ENCODE data around the gene SOX3. TPM values are rescaled to one million over a fixed set of nuclear protein-coding genes. Genes with fewer than 3 reads are reported as not detected.

The SOX3 gene
- total and polyA plus RNA-seq, 3 experiments from 2014 or later: not detected

GRCh38 chrX:140477987-140478386 lies 26.9 kb downstream of the SOX3 start:
- no peaks in the 10 kb centered on the region for H3K36me3 ChIP-seq (ENCODE audit: insufficient read depth, low read length)
- CTCF ChIA-PET: no interaction called here
- no peak overlapping the region for H3K4me3 Mint-ChIP-seq

GRCh38 chrX:140475025-140475424 lies 29.8 kb downstream of the SOX3 start:
- Mint-ChIP-seq H3K4me1 (no peaks in the 10 kb centered on the region), H3K27me3 (peaks cover 0 to 1% of the 10 kb centered on the region in 2 donors), H3K9me3 (peaks cover 0 to 15% (median 9%) of the 10 kb centered on the region in 5 donors), H3K4me3 (no peak overlapping the region), H3K36me3 (peaks cover 0 to 5% (median 0%) of the 10 kb centered on the region in 3 donors), H3K27ac (no peak overlapping the region)
- POLR2A ChIA-PET: no interaction called here
- H3K36me3 ChIP-seq (ENCODE audit: insufficient read depth, low read length): no peaks in the 10 kb centered on the region
- no peaks in the 10 kb centered on the region for H3K9me3 ChIP-seq (ENCODE audit: low read length)
- H3K4me1 ChIP-seq (ENCODE audit: insufficient read depth, low read length): no peaks in the 10 kb centered on the region
- H3K4me3 ChIP-seq (ENCODE audit: low read length): no peak overlapping the region
- H3K27ac ChIP-seq (ENCODE audit: low read depth, low read length): no peak overlapping the region
- CTCF ChIA-PET: no interaction called here
- no peak for DNase-seq
- no peaks in the 10 kb centered on the region for H3K27me3 ChIP-seq (ENCODE audit: insufficient read depth, low read length, poor library complexity, severe bottlenecking)

More at GRCh38 chrX:140477987-140478386, 26.9 kb downstream of the SOX3 start:
- no peaks in the 10 kb centered on the region for H3K4me1 Mint-ChIP-seq
- DNase-seq: no peak
- Histone ChIP-seq H3K4me3 (ENCODE audit: low read length) (no peak overlapping the region), H3K27ac (ENCODE audit: low read depth, low read length) (no peak overlapping the region), H3K9me3 (ENCODE audit: low read length) (no peaks in the 10 kb centered on the region), H3K27me3 (ENCODE audit: insufficient read depth, low read length, poor library complexity, severe bottlenecking) (no peaks in the 10 kb centered on the region), H3K4me1 (ENCODE audit: insufficient read depth, low read length) (no peaks in the 10 kb centered on the region)
- H3K27ac Mint-ChIP-seq: no peak overlapping the region
- peaks cover 0 to 12% (median 9%) of the 10 kb centered on the region in 5 donors for H3K9me3 Mint-ChIP-seq
- POLR2A ChIA-PET: no interaction called here
- H3K27me3 Mint-ChIP-seq: peaks cover 0 to 1% of the 10 kb centered on the region in 2 donors
- peaks cover 0 to 5% (median 0%) of the 10 kb centered on the region in 3 donors for H3K36me3 Mint-ChIP-seq

- no peaks in the 10 kb centered on the region for H3K4me1 Mint-ChIP-seq
- H3K4me3 Mint-ChIP-seq: no peak overlapping the region
- POLR2A ChIA-PET: no interaction called here
These were observed 37.7 kb downstream of the SOX3 start for GRCh38 chrX:140467211-140467610.

More at GRCh38 chrX:140467211-140467610, 37.7 kb downstream of the SOX3 start:
- H3K9me3 ChIP-seq (ENCODE audit: low read length): no peaks in the 10 kb centered on the region
- no peaks in the 10 kb centered on the region for H3K27me3 ChIP-seq (ENCODE audit: insufficient read depth, low read length, poor library complexity, severe bottlenecking)
- H3K27me3 Mint-ChIP-seq: peaks cover 0 to 1% of the 10 kb centered on the region in 2 donors
- no peak overlapping the region for H3K4me3 ChIP-seq (ENCODE audit: low read length)
- no peaks in the 10 kb centered on the region for H3K4me1 ChIP-seq (ENCODE audit: insufficient read depth, low read length)
- CTCF ChIA-PET: no interaction called here
- H3K27ac ChIP-seq (ENCODE audit: low read depth, low read length): no peak overlapping the region
- no peaks in the 10 kb centered on the region for H3K36me3 Mint-ChIP-seq
- no peak overlapping the region for H3K27ac Mint-ChIP-seq
- no peak for DNase-seq
- H3K36me3 ChIP-seq (ENCODE audit: insufficient read depth, low read length): no peaks in the 10 kb centered on the region
- H3K9me3 Mint-ChIP-seq: peaks cover 0 to 6% (median 0%) of the 10 kb centered on the region in 5 donors

Other genes with a start within 250 kb of the SOX3 start
- gene LINC00632, start 204.7 kb upstream of the SOX3 start, total RNA-seq: not detected
- not detected for gene LINC00632, start 204.7 kb upstream of the SOX3 start, polyA plus RNA-seq